GM21825 (cell line): Measurements from ENCODE around the gene CD93.

Source experiments
- ATAC-seq: cut with Tn5 transposase; IDR thresholded peaks from one replicate; pipeline ENCODE4 v1.9.1; 2021; ENCODE audit warnings: mild to moderate bottlenecking, moderate library complexity; ENCODE audit not compliant: unreplicated experiment

The CD93 gene

GRCh38 chr20:23039136-23039875 is 46.8 kb downstream of the CD93 start:
- no peak for ATAC-seq

- ATAC-seq = no peak
Measured at GRCh38 chr20:23037017-23037481, 49.1 kb downstream of the CD93 start.

- ATAC-seq = no peak
Measured at GRCh38 chr20:23036371-23036770, 49.8 kb downstream of the CD93 start.

DNA sequence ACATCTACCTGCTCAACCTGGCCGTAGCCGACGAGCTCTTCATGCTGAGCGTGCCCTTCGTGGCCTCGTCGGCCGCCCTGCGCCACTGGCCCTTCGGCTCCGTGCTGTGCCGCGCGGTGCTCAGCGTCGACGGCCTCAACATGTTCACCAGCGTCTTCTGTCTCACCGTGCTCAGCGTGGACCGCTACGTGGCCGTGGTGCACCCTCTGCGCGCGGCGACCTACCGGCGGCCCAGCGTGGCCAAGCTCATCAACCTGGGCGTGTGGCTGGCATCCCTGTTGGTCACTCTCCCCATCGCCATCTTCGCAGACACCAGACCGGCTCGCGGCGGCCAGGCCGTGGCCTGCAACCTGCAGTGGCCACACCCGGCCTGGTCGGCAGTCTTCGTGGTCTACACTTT is 50.4 kb downstream of the CD93 start:
- no peak for ATAC-seq

DNA sequence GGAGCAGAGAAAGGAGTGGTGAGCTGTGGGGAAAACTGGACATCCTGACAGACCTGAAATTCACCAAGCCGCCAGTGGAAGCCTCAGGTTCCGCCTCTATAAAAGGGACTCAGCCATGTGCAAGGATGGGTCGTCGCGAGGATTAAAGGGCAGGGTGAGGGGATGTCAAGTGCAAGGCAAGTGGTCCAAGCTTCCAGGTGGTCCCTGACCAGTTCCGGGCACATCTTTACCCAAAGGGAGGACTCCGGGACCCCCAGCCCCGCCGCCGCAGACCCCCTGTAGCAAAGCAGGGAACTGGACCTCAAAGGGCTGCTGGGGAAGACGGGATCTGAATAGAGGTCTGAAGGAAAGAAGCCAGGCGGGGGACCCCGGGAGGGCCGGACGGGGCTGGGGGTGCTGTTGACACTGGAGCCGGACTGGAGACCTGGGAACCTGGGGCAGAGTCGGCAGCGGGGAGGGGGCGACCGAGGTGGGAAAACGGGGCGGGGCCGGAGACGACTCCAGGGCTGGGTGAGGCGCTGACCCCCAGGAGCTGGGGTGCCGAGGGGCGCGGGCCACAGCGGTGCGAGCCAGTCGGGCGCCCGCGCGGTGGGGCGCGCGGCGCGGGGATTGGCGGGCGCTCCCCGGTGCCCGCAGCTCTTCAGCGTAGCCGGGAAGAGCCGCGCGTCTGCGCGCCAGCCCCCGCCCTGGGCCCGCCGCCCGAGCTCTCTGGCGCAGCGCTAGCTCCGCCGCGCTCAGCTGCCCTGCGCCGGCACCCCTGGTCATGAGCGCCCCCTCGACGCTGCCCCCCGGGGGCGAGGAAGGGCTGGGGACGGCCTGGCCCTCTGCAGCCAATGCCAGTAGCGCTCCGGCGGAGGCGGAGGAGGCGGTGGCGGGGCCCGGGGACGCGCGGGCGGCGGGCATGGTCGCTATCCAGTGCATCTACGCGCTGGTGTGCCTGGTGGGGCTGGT is 51.1 kb downstream of the CD93 start, which contains the start of gene SSTR4:
Gene SSTR4, plus strand, starts transcription at position 592 of the 951 bp plus-strand sequence. Its CDS starts 172 bp downstream, at position 764.
- no peak for ATAC-seq

GRCh38 chr20:23033918-23034317 is 52.2 kb downstream of the CD93 start:
- ATAC-seq = no peak

- no peak for ATAC-seq
Measured at GRCh38 chr20:23032750-23033078, 53.4 kb downstream of the CD93 start.

DNA sequence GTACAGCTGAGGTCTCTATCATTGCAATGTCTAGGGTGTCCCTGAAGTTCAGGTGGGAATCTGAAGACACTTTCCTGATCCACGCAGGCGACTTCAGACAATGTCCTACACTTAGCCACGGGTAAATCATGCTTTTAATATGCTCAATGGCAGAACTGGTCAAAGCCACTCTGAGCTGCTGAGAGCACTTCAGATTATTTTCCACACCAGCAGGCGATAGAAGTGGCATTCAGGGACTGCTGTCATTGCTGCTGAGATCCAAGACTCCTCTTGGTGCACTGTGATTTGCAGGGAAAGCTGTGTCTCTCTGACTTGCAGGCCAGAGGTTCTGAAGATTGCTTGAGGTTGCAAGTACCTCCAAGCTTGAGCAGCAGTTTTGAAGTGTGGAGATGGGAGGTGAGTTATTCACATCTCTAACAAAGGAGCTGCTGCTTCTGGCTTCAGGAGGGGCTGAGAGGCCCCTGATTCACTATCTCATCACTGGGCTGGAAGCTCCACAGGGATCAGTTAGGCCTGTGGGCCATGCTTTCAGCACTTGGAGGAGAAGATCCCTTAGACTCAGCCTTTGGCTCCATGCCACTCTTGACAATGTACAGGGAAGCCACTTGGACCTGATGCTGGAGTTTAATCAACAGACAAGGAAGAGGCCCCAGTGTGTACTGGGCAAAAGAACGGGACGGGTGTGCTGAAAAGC is 53.9 kb downstream of the CD93 start:
- no peak for ATAC-seq

DNA sequence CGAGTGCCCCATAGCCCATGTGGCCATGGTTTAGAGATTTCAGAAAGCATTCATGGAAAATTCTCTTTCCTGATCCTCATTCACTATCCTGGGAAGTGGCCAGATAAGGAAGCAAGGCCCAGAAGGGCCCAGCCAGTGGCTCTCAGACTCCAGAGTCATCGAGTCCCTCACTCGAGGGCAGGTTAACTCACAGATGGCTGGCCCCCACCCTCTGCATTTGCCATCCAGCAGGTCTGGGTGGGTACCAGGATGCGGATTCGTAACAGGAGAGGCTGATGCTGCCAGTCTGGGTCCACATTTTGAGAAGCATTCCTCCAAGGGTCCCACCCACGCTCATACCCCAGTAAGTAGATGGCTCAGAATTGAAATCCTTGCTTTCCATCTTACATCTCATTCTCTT is 54.8 kb downstream of the CD93 start:
- ATAC-seq = no peak
